MM.1S (cell line): ENCODE data around the gene TRPV4.

ENCODE experiments used
- CTCF ChIP-seq: fragments of 300-600 bp; sonication (generic); IDR thresholded peaks from 2 replicates; pipeline ENCODE4 v1.5.1; 2016; ENCODE audit warnings: antibody characterized with exemption, low read length, mixed read lengths
- EZH2 ChIP-seq: fragments of 300-600 bp; sonication (generic); optimal IDR thresholded peaks from 2 replicates; pipeline ENCODE3; 2017; ENCODE audit warnings: low read depth, mild to moderate bottlenecking, antibody characterized with exemption, low read length, mixed read lengths
- EZH2phosphoT487 ChIP-seq: fragments of 300-600 bp; sonication (generic); IDR thresholded peaks from 2 replicates; pipeline ENCODE4 v1.6.1; 2018; ENCODE audit warnings: antibody characterized with exemption, low read length

- TF ChIP-seq CTCF, result no peak
- TF ChIP-seq EZH2, result no peak
- no peak for TF ChIP-seq EZH2phosphoT487
Measured at GRCh38 chr12:109764123-109764522, 69.1 kb downstream of the TRPV4 start.
